Germinal center (tissue), 1 donor: ENCODE results near the gene CENPQ.
"Not testable (repeated sequence)": the region's sequence is repeated elsewhere in the genome, so short reads cannot be mapped to it uniquely, and the experiment has no call there.

ENCODE experiments used
- DNase-seq: peaks from one replicate; pipeline ENCODE4 v3.0.0; 2012; ENCODE audit warnings: mixed read lengths, low spot score

Gene CENPQ

GRCh38 chr6:49462927-49463611 is at the start of gene CENPQ, which contains the start of gene MMUT:
TSS of gene CENPQ (plus strand) at chr6:49463370. CDS start at chr6:49470177, 6,807 bp downstream.
TSS of gene MMUT (minus strand) at chr6:49463253. CDS start at chr6:49459466, 3,787 bp downstream.
- DNase-seq = peak; percentile 91

- no peak for DNase-seq
Observed at GRCh38 chr6:49415358-49415757, 47.8 kb upstream of the CENPQ start.

- DNase-seq = no peak
Observed at GRCh38 chr6:49416195-49416594, 47.0 kb upstream of the CENPQ start.

GRCh38 chr6:49423817-49424216 is 39.4 kb upstream of the CENPQ start:
- DNase-seq = no peak

- no peak for DNase-seq
Observed at GRCh38 chr6:49430187-49430586, 33.0 kb upstream of the CENPQ start.

GRCh38 chr6:49430866-49431265 is 32.3 kb upstream of the CENPQ start:
- no peak for DNase-seq

- no peak for DNase-seq
Observed at GRCh38 chr6:49453221-49453620, 9.9 kb upstream of the CENPQ start.

- no peak for DNase-seq
Observed at GRCh38 chr6:49454787-49455709, 8.1 kb upstream of the CENPQ start.

- no peak for DNase-seq
Observed at GRCh38 chr6:49457771-49458170, 5.4 kb upstream of the CENPQ start.

GRCh38 chr6:49462071-49462470 is 1.1 kb upstream of the CENPQ start:
- DNase-seq = no peak

- no peak for DNase-seq
Observed at GRCh38 chr6:49462599-49462926, 607 bp upstream of the CENPQ start.

GRCh38 chr6:49463612-49463967 is 420 bp downstream of the CENPQ start:
- DNase-seq = peak; percentile 2

GRCh38 chr6:49464691-49465090 is 1.5 kb downstream of the CENPQ start:
- no peak for DNase-seq

GRCh38 chr6:49468042-49468441 is 4.9 kb downstream of the CENPQ start:
- DNase-seq = no peak

GRCh38 chr6:49476564-49476963 is 13.4 kb downstream of the CENPQ start:
- DNase-seq = not testable (repeated sequence)

GRCh38 chr6:49479308-49479970 is 16.3 kb downstream of the CENPQ start:
- DNase-seq = no peak

GRCh38 chr6:49481846-49482245 is 18.7 kb downstream of the CENPQ start:
- DNase-seq = not testable (repeated sequence)

- not testable (repeated sequence) for DNase-seq
Observed at GRCh38 chr6:49483380-49483779, 20.2 kb downstream of the CENPQ start.

- DNase-seq = no peak
Observed at GRCh38 chr6:49490633-49491032, 27.5 kb downstream of the CENPQ start.

GRCh38 chr6:49497304-49497703 is 34.1 kb downstream of the CENPQ start:
- DNase-seq = no peak

- DNase-seq = no peak
Observed at GRCh38 chr6:49499126-49499525, 36.0 kb downstream of the CENPQ start.

GRCh38 chr6:49499623-49500022 is 36.5 kb downstream of the CENPQ start, which contains the start of gene GLYATL3:
TSS of gene GLYATL3 (plus strand) at chr6:49499923. CDS start at chr6:49511991, 12,068 bp downstream.
- DNase-seq = no peak

- DNase-seq = no peak
Observed at GRCh38 chr6:49504666-49505065, 41.5 kb downstream of the CENPQ start.
